Measurements from ENCODE around the gene ADPRH. TPM values are rescaled to one million over a fixed set of nuclear protein-coding genes. Genes with fewer than 3 reads are reported as not detected.

The ADPRH gene
- total RNA-seq: 1.7 TPM in 2 replicates

GRCh38 chr3:119579366-119580066 lies at the start of gene ADPRH:
Gene ADPRH, plus strand, starts transcription at chr3:119579492. Its CDS starts 2,678 bp downstream, at chr3:119582170.

GRCh38 chr3:119559441-119559963 lies 19.8 kb upstream of the ADPRH start, which contains the start of gene CD80:
Gene CD80, minus strand, starts transcription at chr3:119559614. Its CDS starts 1,886 bp downstream, at chr3:119557728.

GRCh38 chr3:119597548-119598288 lies 18.4 kb downstream of the ADPRH start, which contains the start of gene PLA1A:
Gene PLA1A, plus strand, starts transcription at chr3:119597885. Its CDS starts 29 bp downstream, at chr3:119597914.

Other genes starting within 250 kb of the ADPRH start
- 65.8 and 67.6 TPM in 2 replicates for gene TMEM39A, start 115.9 kb upstream of the ADPRH start, total RNA-seq
- 13.5 and 25.9 TPM in 2 replicates for gene POGLUT1, start 110.5 kb upstream of the ADPRH start, total RNA-seq
- 46.1 and 60.6 TPM in 2 replicates for gene TIMMDC1, start 80.9 kb upstream of the ADPRH start, total RNA-seq
- gene CD80, start 19.9 kb upstream of the ADPRH start, total RNA-seq: 0.14 TPM in 1 of 2 replicates, not detected in the other
- 0.83 TPM in 1 of 2 replicates, not detected in the other for gene PLA1A, start 18.4 kb downstream of the ADPRH start, total RNA-seq
- gene POPDC2, start 81.1 kb downstream of the ADPRH start, total RNA-seq: under 0.01 and 0.37 TPM in 2 replicates
- gene COX17, start 97.9 kb downstream of the ADPRH start, total RNA-seq: 14.2 and 21.4 TPM in 2 replicates
- gene CFAP91, start 123.5 kb downstream of the ADPRH start, total RNA-seq: 0.14 and 0.18 TPM in 2 replicates
- gene NR1I2, start 202.6 kb downstream of the ADPRH start, total RNA-seq: not detected in 2 replicates